Keratinocyte (primary cell): ENCODE measurements around the gene MT3. TPM values are rescaled to one million over a fixed set of nuclear protein-coding genes. Genes with fewer than 3 reads are reported as not detected.

Experiments
- DNase-seq: peaks from one replicate; pipeline ENCODE4 v3.0.0-alpha.2; 2011; ENCODE audit warnings: low read depth, missing footprints, low spot score
- FAIRE-seq: peaks from 2 replicates; lab custom pipeline; 2011; peaks lifted over from hg19 to GRCh38; lab: Jason Lieb, UNC
- H2AFZ ChIP-seq: 2 replicates; pipeline ENCODE4 v1.6.0; 2012; ENCODE audit warnings: low read length, control low read depth, inconsistent platforms; ENCODE audit not compliant: control insufficient read depth
- H3K27ac ChIP-seq: 2 replicates; pipeline ENCODE4 v1.5.1; 2011; ENCODE audit warnings: low read length; ENCODE audit not compliant: control insufficient read depth, insufficient read depth
- H3K27me3 ChIP-seq: 3 replicates; pipeline ENCODE4 v1.6.0; 2011; ENCODE audit warnings: low read length; ENCODE audit not compliant: control insufficient read depth, insufficient read depth; ENCODE audit errors: extremely low read depth
- H3K36me3 ChIP-seq, 2 experiments: 2 replicates in 1 of 2; 3 replicates in 1 of 2; pipeline ENCODE4 v1.5.1; 2011; ENCODE audit warnings: low read length in 2 of 2, mild to moderate bottlenecking in 1 of 2; ENCODE audit not compliant: control insufficient read depth in 2 of 2, insufficient read depth in 2 of 2; ENCODE audit errors: extremely low read depth in 1 of 2
- H3K4me1 ChIP-seq: 3 replicates; pipeline ENCODE4 v1.5.1; 2011; ENCODE audit warnings: low read length; ENCODE audit not compliant: control insufficient read depth, insufficient read depth; ENCODE audit errors: extremely low read depth
- H3K4me2 ChIP-seq: 3 replicates; pipeline ENCODE4 v1.6.0; 2011; ENCODE audit warnings: low read depth, low read length; ENCODE audit not compliant: control insufficient read depth, insufficient read depth; ENCODE audit errors: extremely low read depth
- H3K4me3 ChIP-seq, 3 experiments: fragments of 200-600 bp in 1 of 3; sonication (generic) in 1 of 3; 2 replicates in 2 of 3; 3 replicates in 1 of 3; pipeline ENCODE4 v1.5.1; 2011 to 2016; ENCODE audit warnings: low read length in 3 of 3, mild to moderate bottlenecking in 3 of 3, control low read depth in 2 of 3, inconsistent platforms in 1 of 3, low read depth in 1 of 3, mixed read lengths in 1 of 3, mixed run types in 1 of 3, moderate library complexity in 1 of 3; ENCODE audit not compliant: control insufficient read depth in 2 of 3, insufficient read depth in 2 of 3; ENCODE audit errors: extremely low read depth in 1 of 3
- H3K79me2 ChIP-seq: 2 replicates; pipeline ENCODE4 v1.6.0; 2012; ENCODE audit warnings: low read length; ENCODE audit not compliant: control insufficient read depth, insufficient read depth
- H3K9ac ChIP-seq: 3 replicates; pipeline ENCODE4 v1.6.0; 2011; ENCODE audit warnings: low read length; ENCODE audit not compliant: control insufficient read depth, insufficient read depth; ENCODE audit errors: extremely low read depth
- H3K9me1 ChIP-seq: 3 replicates; pipeline ENCODE4 v1.6.0; 2011; ENCODE audit warnings: low read length; ENCODE audit not compliant: control insufficient read depth, insufficient read depth; ENCODE audit errors: extremely low read depth
- H3K9me3 ChIP-seq: 2 replicates; pipeline ENCODE4 v1.5.1; 2012; ENCODE audit warnings: low read depth, low read length; ENCODE audit not compliant: control insufficient read depth
- H4K20me1 ChIP-seq: 3 replicates; pipeline ENCODE4 v1.6.0; 2011; ENCODE audit warnings: low read length; ENCODE audit not compliant: control insufficient read depth, insufficient read depth; ENCODE audit errors: extremely low read depth
- CTCF ChIP-seq, 3 experiments: IDR thresholded peaks in 1 of 3; conservative IDR thresholded peaks in 1 of 3; optimal IDR thresholded peaks in 1 of 3; 2 replicates in 2 of 3; 3 replicates in 1 of 3; pipeline versions ENCODE3 to v1.5.1; 2011; ENCODE audit warnings: low read length in 3 of 3, mild to moderate bottlenecking in 3 of 3, moderate library complexity in 2 of 3, control low read depth in 1 of 3, inconsistent platforms in 1 of 3; ENCODE audit not compliant: insufficient read depth in 2 of 3; ENCODE audit errors: extremely low read depth in 1 of 3
- EZH2 ChIP-seq: IDR thresholded peaks from one replicate; pipeline ENCODE4 v1.6.1; 2012; ENCODE audit warnings: inconsistent platforms, mild to moderate bottlenecking, low read length, moderate library complexity
- dilution Hi-C: fragments of 300-500 bp; cut with MboI; formaldehyde crosslinking; loops from one replicate; pipeline ENCODE4 v1.7.0; 2020; ENCODE audit warnings: low sequenced_read_pairs; ENCODE audit not compliant: extremely low pct_ligation_motif_present
- polyA plus RNA-seq, 5 experiments: library from polyadenylated mRNA; depleted of rRNA in 3 of 5; stranded (reverse) in 3 of 5; stranded (forward) in 1 of 5; unstranded in 1 of 5; fragments of >200 nt; gene quantifications; 1 replicate in 1 of 5; 2 replicates in 3 of 5; 3 replicates in 1 of 5; pipeline versions ENCODE4 v1.2.1 to v1.2.3, GENCODE V29; 2011 to 2012; ENCODE audit warnings: missing spikeins in 2 of 5, low read depth in 1 of 5, low replicate concordance in 1 of 5

Gene MT3
- polyA plus RNA-seq, 1 donor (not counting 4 experiments of a cell fraction or from before 2014, with no cell fraction given): not detected

DNA sequence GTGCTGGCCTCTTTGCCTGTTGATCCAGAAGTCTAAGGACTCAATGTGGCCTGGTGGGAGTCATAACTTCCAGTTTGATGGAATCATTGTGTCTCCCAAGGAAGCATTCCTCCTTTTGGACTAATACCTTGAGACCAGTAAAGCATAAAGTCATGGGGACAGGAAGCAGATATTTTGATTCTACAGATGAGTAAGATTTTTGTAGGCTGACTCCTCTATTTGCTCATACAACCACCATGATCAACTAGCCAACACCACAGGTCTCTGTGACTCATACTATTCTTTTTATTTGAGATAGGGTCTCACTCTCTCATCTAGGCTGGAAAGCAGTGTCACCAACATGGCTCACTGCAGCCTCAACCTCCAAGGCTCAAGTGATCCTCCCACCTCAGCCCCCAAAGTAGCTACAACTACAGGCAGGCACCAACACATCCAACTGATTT is 25.2 kb downstream of the MT3 start:
- H3K4me2 ChIP-seq: peak overlapping the region; percentile 45
- peak overlapping the region; percentile 65 for H3K27ac ChIP-seq
- no peaks in the 10 kb centered on the region for H3K36me3 ChIP-seq
- dilution Hi-C loops: no loop called here
- H2AFZ ChIP-seq: no peak overlapping the region
- no peaks in the 10 kb centered on the region for H4K20me1 ChIP-seq
- H3K9ac ChIP-seq: no peak overlapping the region
- no peak for TF ChIP-seq EZH2
- no peak for TF ChIP-seq CTCF (optimal IDR thresholded peaks at IDR 0.05 in 1 of 3, IDR thresholded peaks at IDR 0.05 in 1 of 3, conservative IDR thresholded peaks at IDR 0.05 in 1 of 3; ENCODE audit: extremely low read depth in 1 of 3, insufficient read depth in 2 of 3, low read length in 3 of 3)
- H3K27me3 ChIP-seq: no peaks in the 10 kb centered on the region
- peak overlapping the region in 1 of 3 experiments; percentile 25 for H3K4me3 ChIP-seq
- no peaks in the 10 kb centered on the region for H3K9me3 ChIP-seq
- FAIRE-seq (peak; percentile 63), DNase-seq (no peak)
- H3K9me1 ChIP-seq: no peaks in the 10 kb centered on the region
- no peaks in the 10 kb centered on the region for H3K79me2 ChIP-seq
- H3K4me1 ChIP-seq: peaks cover 59% of the 10 kb centered on the region

GRCh38 chr16:56615353-56615752 is 26.0 kb downstream of the MT3 start:
- Histone ChIP-seq H3K9ac (no peak overlapping the region), H3K4me3 (no peak overlapping the region), H3K4me2 (peak overlapping the region; percentile 45), H3K9me1 (no peaks in the 10 kb centered on the region), H2AFZ (no peak overlapping the region), H3K9me3 (no peaks in the 10 kb centered on the region), H3K36me3 (no peaks in the 10 kb centered on the region), H4K20me1 (no peaks in the 10 kb centered on the region), H3K27me3 (no peaks in the 10 kb centered on the region), H3K4me1 (peaks cover 54% of the 10 kb centered on the region), H3K27ac (peak overlapping the region; percentile 65), H3K79me2 (no peaks in the 10 kb centered on the region)
- dilution Hi-C loops: no loop called here
- no peak for TF ChIP-seq EZH2
- TF ChIP-seq CTCF (optimal IDR thresholded peaks at IDR 0.05 in 1 of 3, IDR thresholded peaks at IDR 0.05 in 1 of 3, conservative IDR thresholded peaks at IDR 0.05 in 1 of 3; ENCODE audit: extremely low read depth in 1 of 3, insufficient read depth in 2 of 3, low read length in 3 of 3): no peak
- FAIRE-seq (no peak), DNase-seq (no peak)
